Activated CD8-positive, alpha-beta memory T cell treated with anti-CD3 and anti-CD28 coated beads, Interleukin-2, amount 10 ng/mL, durations not matched to agents 7 days and 5 days (primary cell): Measurements from ENCODE around the gene CPNE6. TPM values are rescaled to one million over a fixed set of nuclear protein-coding genes. Genes with fewer than 3 reads are reported as not detected.
A peak's percentile ranks its signal among the peaks of the same experiment; 100 is the strongest.
"Not testable (repeated sequence)": the region's sequence is repeated elsewhere in the genome, so short reads cannot be mapped to it uniquely, and the experiment has no call there.

Source experiments
- ATAC-seq: fragments of 150-1000 bp; cut with Tn5 transposase; one replicate; pipeline ENCODE4 v1.10.0; 2021; ENCODE audit warnings: moderate library complexity
- CTCF ChIA-PET: fragments of 350-600 bp; sonication (Branson Sonifier 250); formaldehyde crosslinking; loops from one replicate; lab custom pipeline; 2021; ENCODE audit warnings: antibody characterized with exemption; lab: Charles Lee
- DNase-seq: peaks from one replicate; pipeline ENCODE4 v3.0.0-alpha.2; 2020
- H3K27ac Mint-ChIP-seq: one replicate; pipeline ENCODE4 v1.8.0; 2021; ENCODE audit warnings: mild to moderate bottlenecking, mixed read lengths
- H3K27me3 Mint-ChIP-seq: one replicate; pipeline ENCODE4 v1.8.0; 2021; ENCODE audit warnings: mixed read lengths
- H3K36me3 Mint-ChIP-seq: one replicate; pipeline ENCODE4 v1.8.0; 2021; ENCODE audit warnings: mild to moderate bottlenecking, mixed read lengths
- H3K4me1 Mint-ChIP-seq: one replicate; pipeline ENCODE4 v1.8.0; 2021; ENCODE audit warnings: mixed read lengths
- H3K4me3 Mint-ChIP-seq: one replicate; pipeline ENCODE4 v1.8.0; 2021; ENCODE audit warnings: mild to moderate bottlenecking, moderate library complexity, mixed read lengths
- H3K9me3 Mint-ChIP-seq: one replicate; pipeline ENCODE4 v1.8.0; 2022; ENCODE audit warnings: low read depth, mixed read lengths
- total RNA-seq, 2 experiments: library from RNA; stranded (reverse); gene quantifications; one replicate each; pipeline ENCODE4 v1.2.3, GENCODE V29; 2021

Gene CPNE6
- total RNA-seq, 2 experiments from 2014 or later = 0.12 TPM; not detected in 1

GRCh38 chr14:24098927-24099813 is 27.8 kb downstream of the CPNE6 start:
- no peak overlapping the region for H3K4me3 Mint-ChIP-seq
- no peaks in the 10 kb centered on the region for H3K27me3 Mint-ChIP-seq
- H3K36me3 Mint-ChIP-seq = peaks cover 56% of the 10 kb centered on the region
- CTCF ChIA-PET = interaction anchor here (1.2 to 12.1 kb wide), 2 partner anchors 7 to 15 kb away, joined by 3 to 225 read pairs; partner anchors contain the start of genes DCAF11 and NRL
- ATAC-seq (no peak), DNase-seq (no peak)
- H3K9me3 Mint-ChIP-seq = no peaks in the 10 kb centered on the region
- peaks cover 18% of the 10 kb centered on the region for H3K4me1 Mint-ChIP-seq
- H3K27ac Mint-ChIP-seq = no peak overlapping the region

- Mint-ChIP-seq H3K4me3 (no peak overlapping the region), H3K9me3 (no peaks in the 10 kb centered on the region), H3K27ac (no peak overlapping the region), H3K27me3 (no peaks in the 10 kb centered on the region), H3K36me3 (peaks cover 60% of the 10 kb centered on the region), H3K4me1 (peaks cover 16% of the 10 kb centered on the region)
- DNase-seq = no peak
- CTCF ChIA-PET = interaction anchor here (10.7 to 12.1 kb wide), 2 partner anchors 5 to 6 kb away, joined by 225 read pairs; partner anchors contain the start of gene PCK2
- ATAC-seq = no peak
These were observed 29.0 kb downstream of the CPNE6 start for GRCh38 chr14:24100197-24100981.

- no peaks in the 10 kb centered on the region for H3K27me3 Mint-ChIP-seq
- no peaks in the 10 kb centered on the region for H3K9me3 Mint-ChIP-seq
- CTCF ChIA-PET = interaction anchor here (1.8 to 10.7 kb wide), 2 partner anchors 6 to 19 kb away, joined by 3 to 225 read pairs; partner anchors contain the start of gene PCK2
- ATAC-seq (no peak), DNase-seq (no peak)
- H3K36me3 Mint-ChIP-seq = peaks cover 57% of the 10 kb centered on the region
- H3K4me1 Mint-ChIP-seq = peaks cover 15% of the 10 kb centered on the region
- H3K27ac Mint-ChIP-seq = no peak overlapping the region
- H3K4me3 Mint-ChIP-seq = no peak overlapping the region
These were observed 29.7 kb downstream of the CPNE6 start for GRCh38 chr14:24100982-24101494.

- ATAC-seq (no peak), DNase-seq (no peak)
- CTCF ChIA-PET = interaction anchor here (1.0 to 10.7 kb wide), 4 partner anchors 8 to 58 kb away, joined by 3 to 225 read pairs (median 4); partner anchors contain the start of genes IRF9 and PCK2
- Mint-ChIP-seq H3K4me1 (peaks cover 17% of the 10 kb centered on the region), H3K36me3 (peaks cover 49% of the 10 kb centered on the region), H3K4me3 (no peak overlapping the region), H3K27ac (peak overlapping the region; percentile 8), H3K27me3 (no peaks in the 10 kb centered on the region), H3K9me3 (no peaks in the 10 kb centered on the region)
These were observed 31.1 kb downstream of the CPNE6 start for GRCh38 chr14:24102357-24103048.

GRCh38 chr14:24103451-24103850 is 32.1 kb downstream of the CPNE6 start:
- CTCF ChIA-PET = interaction anchor here (10.7 kb wide), 1 partner anchor 9 kb away, joined by 225 read pairs; the partner anchor contains the start of gene PCK2
- DNase-seq (no peak), ATAC-seq (no peak)
- Mint-ChIP-seq H3K4me3 (no peak overlapping the region), H3K27ac (no peak overlapping the region), H3K4me1 (peaks cover 19% of the 10 kb centered on the region), H3K9me3 (no peaks in the 10 kb centered on the region), H3K36me3 (peaks cover 44% of the 10 kb centered on the region), H3K27me3 (no peaks in the 10 kb centered on the region)

- Mint-ChIP-seq H3K4me1 (peaks cover 33% of the 10 kb centered on the region), H3K27ac (peak overlapping the region; percentile 18), H3K36me3 (peaks cover 34% of the 10 kb centered on the region)
- H3K4me3 Mint-ChIP-seq, DNase-seq, ATAC-seq, H3K27me3 Mint-ChIP-seq, H3K9me3 Mint-ChIP-seq: not testable (repeated sequence)
- CTCF ChIA-PET = interaction anchor here (0.6 to 10.7 kb wide), 6 partner anchors 11 to 604 kb away, joined by 3 to 225 read pairs (median 4); partner anchors contain the start of genes PCK2 and TINF2
These were observed 34.4 kb downstream of the CPNE6 start for GRCh38 chr14:24105609-24106239.

- Mint-ChIP-seq H3K27ac (no peak overlapping the region), H3K36me3 (peaks cover 31% of the 10 kb centered on the region), H3K27me3 (no peaks in the 10 kb centered on the region), H3K9me3 (no peaks in the 10 kb centered on the region), H3K4me1 (peaks cover 36% of the 10 kb centered on the region), H3K4me3 (no peak overlapping the region)
- DNase-seq (no peak), ATAC-seq (no peak)
- CTCF ChIA-PET = interaction anchor here (0.6 to 10.7 kb wide), 11 partner anchors 12 to 603 kb away, joined by 3 to 225 read pairs (median 7); partner anchors contain the start of genes CARMIL3, IRF9, PCK2 and TINF2
These were observed 35.4 kb downstream of the CPNE6 start for GRCh38 chr14:24106672-24107271.

GRCh38 chr14:24108336-24108874 is 37.0 kb downstream of the CPNE6 start:
- H3K9me3 Mint-ChIP-seq = no peaks in the 10 kb centered on the region
- CTCF ChIA-PET = interaction anchor here (0.7 to 10.7 kb wide), 35 partner anchors 13 to 519 kb away, joined by 3 to 225 read pairs (median 4); partner anchors contain the start of genes CARMIL3, DHRS4L2, EMC9 and IRF9
- no peaks in the 10 kb centered on the region for H3K27me3 Mint-ChIP-seq
- ATAC-seq (no peak), DNase-seq (no peak)
- peak overlapping the region; percentile 98 for H3K27ac Mint-ChIP-seq
- peaks cover 18% of the 10 kb centered on the region for H3K36me3 Mint-ChIP-seq
- H3K4me1 Mint-ChIP-seq = peaks cover 36% of the 10 kb centered on the region
- H3K4me3 Mint-ChIP-seq = peak overlapping the region; percentile 17

GRCh38 chr14:24110060-24110459 is 38.7 kb downstream of the CPNE6 start:
- CTCF ChIA-PET = interaction anchor here (0.7 to 10.7 kb wide), 11 partner anchors 15 to 198 kb away, joined by 3 to 225 read pairs (median 8); partner anchors contain the start of genes CIDEB, DHRS4, EMC9 and IRF9
- H3K27me3 Mint-ChIP-seq = no peaks in the 10 kb centered on the region
- H3K9me3 Mint-ChIP-seq = no peaks in the 10 kb centered on the region
- peaks cover 4% of the 10 kb centered on the region for H3K36me3 Mint-ChIP-seq
- H3K27ac Mint-ChIP-seq = peak overlapping the region; percentile 98
- H3K4me3 Mint-ChIP-seq = no peak overlapping the region
- peaks cover 36% of the 10 kb centered on the region for H3K4me1 Mint-ChIP-seq
- DNase-seq (no peak), ATAC-seq (no peak)

- peak overlapping the region; percentile 14 for H3K27ac Mint-ChIP-seq
- peaks cover 40% of the 10 kb centered on the region for H3K4me1 Mint-ChIP-seq
- H3K27me3 Mint-ChIP-seq = no peaks in the 10 kb centered on the region
- CTCF ChIA-PET = interaction anchor here (1.3 to 10.7 kb wide), 8 partner anchors 16 to 198 kb away, joined by 4 to 225 read pairs (median 16); partner anchors contain the start of genes CIDEB, IRF9, PCK2 and PSME1
- peaks cover 3% of the 10 kb centered on the region for H3K36me3 Mint-ChIP-seq
- H3K9me3 Mint-ChIP-seq = no peaks in the 10 kb centered on the region
- H3K4me3 Mint-ChIP-seq = no peak overlapping the region
- DNase-seq (no peak), ATAC-seq (no peak)
These were observed 39.2 kb downstream of the CPNE6 start for GRCh38 chr14:24110523-24110922.

- Mint-ChIP-seq H3K4me1 (peaks cover 39% of the 10 kb centered on the region), H3K9me3 (no peaks in the 10 kb centered on the region), H3K36me3 (peaks cover 19% of the 10 kb centered on the region), H3K4me3 (peak overlapping the region; percentile 99), H3K27me3 (no peaks in the 10 kb centered on the region), H3K27ac (peak overlapping the region; percentile 100)
- ATAC-seq (no peak), DNase-seq (no peak)
- CTCF ChIA-PET = interaction anchor here (1.0 to 5.3 kb wide), 9 partner anchors 20 to 157 kb away, joined by 4 to 52 read pairs (median 8); partner anchors contain the start of genes CARMIL3, EMC9, IRF9 and PCK2
These were observed 42.0 kb downstream of the CPNE6 start for GRCh38 chr14:24113379-24113800.
